PFSK-1 (cell line): ENCODE results near the gene NRXN3.

Source experiments
- POLR2AphosphoS5 ChIP-seq: IDR thresholded peaks from 2 replicates; pipeline ENCODE4 v1.6.1; 2012; ENCODE audit warnings: low read depth, mild to moderate bottlenecking, control low read depth, low read length, moderate library complexity
- TAF1 ChIP-seq: IDR thresholded peaks from 2 replicates; pipeline ENCODE4 v1.6.1; 2012; ENCODE audit warnings: low read length, control low read depth, borderline replicate concordance; ENCODE audit not compliant: insufficient read depth

DNA sequence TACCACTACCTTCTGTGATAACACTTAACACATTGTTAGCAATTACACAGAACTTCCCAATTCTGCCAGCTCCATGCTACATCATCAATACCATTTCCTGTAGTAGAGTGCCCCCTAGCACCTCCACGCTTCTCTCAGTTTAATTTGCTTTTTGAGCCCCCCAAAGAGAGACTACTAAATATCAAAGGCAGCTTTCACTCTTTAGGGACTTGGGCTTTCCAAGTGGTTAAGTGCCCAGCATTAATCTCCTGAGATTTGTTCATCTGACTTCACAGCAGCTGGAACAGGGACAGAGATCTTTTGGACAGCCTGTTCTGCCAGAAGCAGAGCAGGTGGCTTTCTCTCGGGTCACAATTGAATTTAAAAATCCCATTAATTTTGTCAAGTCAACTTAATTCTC lies 1086.2 kb downstream of the NRXN3 start:
- TF ChIP-seq POLR2AphosphoS5: no peak
- TF ChIP-seq TAF1: no peak
